C4-2B (cell line): ENCODE results near the gene RRBP1.

Source experiments
- ZFX ChIP-seq: fragments of 450-650 bp; IDR thresholded peaks from 2 replicates; pipeline ENCODE4 v1.6.1; 2017
- TF ChIP-seq, protein P1 (sequence below): fragments of 450-650 bp; conservative IDR thresholded peaks from 2 replicates; pipeline ENCODE4 v1.5.1; 2017; ENCODE audit warnings: mild to moderate bottlenecking

DNA sequence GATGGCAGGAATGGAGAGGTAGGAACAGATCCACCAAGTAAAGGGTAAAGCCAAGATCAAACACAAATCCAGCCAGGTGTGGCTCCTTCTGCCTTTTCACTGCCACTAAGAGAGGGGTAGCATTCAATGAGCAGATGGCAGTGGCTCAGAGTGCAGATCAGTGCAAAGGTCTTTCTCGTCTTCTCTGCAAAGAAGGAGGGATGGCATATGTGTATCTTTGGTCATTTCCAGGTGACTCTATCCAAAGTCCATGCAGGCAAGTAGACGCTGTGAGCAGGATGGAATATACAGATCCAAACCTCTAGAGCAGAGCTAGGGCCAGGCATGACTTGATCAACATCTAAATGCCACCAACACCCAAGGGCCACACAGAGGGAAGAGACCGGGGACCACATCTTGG lies 24.6 kb upstream of the RRBP1 start:
- TF ChIP-seq, protein P1, sequence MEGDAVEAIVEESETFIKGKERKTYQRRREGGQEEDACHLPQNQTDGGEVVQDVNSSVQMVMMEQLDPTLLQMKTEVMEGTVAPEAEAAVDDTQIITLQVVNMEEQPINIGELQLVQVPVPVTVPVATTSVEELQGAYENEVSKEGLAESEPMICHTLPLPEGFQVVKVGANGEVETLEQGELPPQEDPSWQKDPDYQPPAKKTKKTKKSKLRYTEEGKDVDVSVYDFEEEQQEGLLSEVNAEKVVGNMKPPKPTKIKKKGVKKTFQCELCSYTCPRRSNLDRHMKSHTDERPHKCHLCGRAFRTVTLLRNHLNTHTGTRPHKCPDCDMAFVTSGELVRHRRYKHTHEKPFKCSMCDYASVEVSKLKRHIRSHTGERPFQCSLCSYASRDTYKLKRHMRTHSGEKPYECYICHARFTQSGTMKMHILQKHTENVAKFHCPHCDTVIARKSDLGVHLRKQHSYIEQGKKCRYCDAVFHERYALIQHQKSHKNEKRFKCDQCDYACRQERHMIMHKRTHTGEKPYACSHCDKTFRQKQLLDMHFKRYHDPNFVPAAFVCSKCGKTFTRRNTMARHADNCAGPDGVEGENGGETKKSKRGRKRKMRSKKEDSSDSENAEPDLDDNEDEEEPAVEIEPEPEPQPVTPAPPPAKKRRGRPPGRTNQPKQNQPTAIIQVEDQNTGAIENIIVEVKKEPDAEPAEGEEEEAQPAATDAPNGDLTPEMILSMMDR = no peak
- TF ChIP-seq ZFX = no peak
